ENCODE data around the gene SMIM22. TPM values are rescaled to one million over a fixed set of nuclear protein-coding genes. Genes with fewer than 3 reads are reported as not detected.

Gene SMIM22
- total RNA-seq, 1 donor from 2014 or later = not detected

DNA sequence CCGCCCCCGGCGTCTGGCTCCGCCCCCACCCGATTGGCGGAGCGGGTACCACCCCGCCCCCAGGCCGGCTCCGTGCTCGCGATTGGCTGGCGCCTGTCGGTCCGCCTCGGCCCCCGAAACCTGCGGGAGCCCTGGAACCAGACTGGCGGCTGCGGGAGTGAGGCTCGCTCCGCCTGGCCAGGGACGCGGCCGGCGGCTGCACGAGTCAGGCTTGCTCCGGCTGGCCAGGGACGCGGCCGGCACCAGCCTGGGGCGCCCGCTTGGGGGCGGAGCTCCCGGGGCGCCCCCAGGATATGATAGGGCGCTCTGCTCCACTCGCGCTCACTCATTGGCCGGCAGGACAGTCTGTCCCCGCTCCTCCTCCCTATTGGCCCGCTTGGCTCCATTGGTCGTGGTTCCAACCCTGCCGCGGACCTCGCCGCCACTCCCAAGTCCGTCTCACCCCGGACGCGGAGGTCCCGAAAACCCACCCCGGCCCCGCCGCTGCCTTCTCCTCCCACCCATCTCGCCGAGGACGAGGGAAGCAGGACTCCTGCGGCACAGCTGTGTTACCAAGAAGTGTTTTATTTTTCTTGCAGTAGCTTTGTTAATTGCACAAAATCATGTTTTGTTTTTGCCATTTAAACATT is 7.6 kb downstream of the SMIM22 start:
- Mint-ChIP-seq H3K4me3 (ENCODE audit: low read depth) (peak overlapping the region; percentile 81), H3K4me1 (ENCODE audit: low read depth) (peaks cover 5% of the 10 kb centered on the region), H3K36me3 (ENCODE audit: low read depth) (peaks cover 23% of the 10 kb centered on the region), H3K9me3 (no peaks in the 10 kb centered on the region), H3K27me3 (ENCODE audit: low read depth) (no peaks in the 10 kb centered on the region), H3K27ac (peak overlapping the region; percentile 38)
- peak; percentile 88 for DNase-seq (ENCODE audit: low spot score)
- intact Hi-C loops (cut with micrococcal nuclease) = loop anchor here (1.0 to 2.0 kb wide), 3 partner anchors 35 to 68 kb away; partner anchors contain the start of genes ANKS3, DNAAF8, GLYR1 and UBN1

DNA sequence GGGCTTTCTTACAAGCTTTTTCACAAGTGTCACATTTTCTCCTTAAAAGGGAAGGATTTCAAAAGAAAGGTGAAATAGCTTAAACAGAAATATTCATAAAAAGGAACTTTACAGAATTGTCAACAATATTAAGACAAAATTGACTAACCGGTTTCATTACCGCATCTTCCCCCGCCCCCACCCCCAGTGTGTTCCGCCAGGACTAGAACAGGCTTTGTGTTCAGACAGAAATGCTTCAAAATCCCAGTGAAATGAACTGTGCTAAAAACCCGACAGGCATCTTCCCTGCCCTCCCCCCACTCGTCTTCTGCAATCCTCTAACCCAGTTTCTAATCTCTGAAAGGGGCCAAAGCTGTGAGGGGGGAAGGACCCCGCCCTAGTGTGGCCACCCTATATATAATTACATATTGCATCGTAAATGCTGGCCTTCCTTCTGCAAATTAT is 8.3 kb downstream of the SMIM22 start:
- H3K4me3 Mint-ChIP-seq (ENCODE audit: low read depth) = peak overlapping the region; percentile 81
- intact Hi-C loops (cut with micrococcal nuclease) = loop anchor here (2.0 kb wide), 2 partner anchors 43 to 69 kb away; partner anchors contain the start of genes ANKS3, DNAAF8, GLYR1 and UBN1
- no peak for DNase-seq (ENCODE audit: low spot score)
- H3K27me3 Mint-ChIP-seq (ENCODE audit: low read depth) = no peaks in the 10 kb centered on the region
- H3K36me3 Mint-ChIP-seq (ENCODE audit: low read depth) = peaks cover 24% of the 10 kb centered on the region
- peaks cover 5% of the 10 kb centered on the region for H3K4me1 Mint-ChIP-seq (ENCODE audit: low read depth)
- no peaks in the 10 kb centered on the region for H3K9me3 Mint-ChIP-seq
- no peak overlapping the region for H3K27ac Mint-ChIP-seq

- Mint-ChIP-seq H3K4me1 (ENCODE audit: low read depth) (peaks cover 5% of the 10 kb centered on the region), H3K36me3 (ENCODE audit: low read depth) (peaks cover 28% of the 10 kb centered on the region), H3K9me3 (no peaks in the 10 kb centered on the region), H3K4me3 (ENCODE audit: low read depth) (peak overlapping the region; percentile 63), H3K27me3 (ENCODE audit: low read depth) (no peaks in the 10 kb centered on the region), H3K27ac (no peak overlapping the region)
- intact Hi-C loops (cut with micrococcal nuclease) = loop anchor here (2.0 kb wide), 2 partner anchors 43 to 69 kb away; partner anchors contain the start of genes ANKS3, DNAAF8, GLYR1 and UBN1
- no peak for DNase-seq (ENCODE audit: low spot score)
Observed at GRCh38 chr16:4803898-4804762, 9.0 kb downstream of the SMIM22 start.

GRCh38 chr16:4805231-4805630 is 10.1 kb downstream of the SMIM22 start:
- no peak overlapping the region for H3K4me3 Mint-ChIP-seq (ENCODE audit: low read depth)
- peaks cover 32% of the 10 kb centered on the region for H3K36me3 Mint-ChIP-seq (ENCODE audit: low read depth)
- H3K4me1 Mint-ChIP-seq (ENCODE audit: low read depth) = peaks cover 5% of the 10 kb centered on the region
- H3K27me3 Mint-ChIP-seq (ENCODE audit: low read depth) = no peaks in the 10 kb centered on the region
- intact Hi-C loops (cut with micrococcal nuclease) = no loop called here
- no peak overlapping the region for H3K27ac Mint-ChIP-seq
- DNase-seq (ENCODE audit: low spot score) = no peak
- H3K9me3 Mint-ChIP-seq = no peaks in the 10 kb centered on the region

- intact Hi-C loops (cut with micrococcal nuclease) = no loop called here
- Mint-ChIP-seq H3K4me1 (ENCODE audit: low read depth) (peaks cover 5% of the 10 kb centered on the region), H3K4me3 (ENCODE audit: low read depth) (no peak overlapping the region), H3K9me3 (no peaks in the 10 kb centered on the region), H3K27ac (no peak overlapping the region), H3K36me3 (ENCODE audit: low read depth) (peaks cover 36% of the 10 kb centered on the region), H3K27me3 (ENCODE audit: low read depth) (no peaks in the 10 kb centered on the region)
- DNase-seq (ENCODE audit: low spot score) = no peak
Observed at GRCh38 chr16:4806280-4806679, 11.1 kb downstream of the SMIM22 start.

DNA sequence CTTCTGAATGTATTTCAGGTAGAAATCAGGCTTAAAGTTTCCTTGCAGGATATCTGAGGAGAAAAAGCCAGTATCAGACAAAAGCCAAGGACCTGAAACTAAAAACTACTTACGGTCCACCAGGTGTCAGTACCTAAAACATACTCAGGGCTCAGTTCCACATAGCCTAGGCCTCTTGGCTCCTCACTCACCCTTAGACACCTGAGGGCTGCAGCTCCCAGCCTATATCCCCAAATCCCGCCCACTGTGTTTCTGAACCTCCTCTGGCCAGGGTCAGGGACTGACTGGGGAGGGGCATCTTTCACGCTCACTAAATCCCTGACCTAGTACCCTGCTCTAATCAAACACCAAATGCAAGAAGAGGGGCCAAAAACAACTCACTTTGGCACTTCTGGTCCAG is 16.1 kb downstream of the SMIM22 start:
- no peak overlapping the region for H3K4me3 Mint-ChIP-seq (ENCODE audit: low read depth)
- no peak for DNase-seq (ENCODE audit: low spot score)
- no peaks in the 10 kb centered on the region for H3K9me3 Mint-ChIP-seq
- no peak overlapping the region for H3K27ac Mint-ChIP-seq
- no peaks in the 10 kb centered on the region for H3K27me3 Mint-ChIP-seq (ENCODE audit: low read depth)
- no peaks in the 10 kb centered on the region for H3K4me1 Mint-ChIP-seq (ENCODE audit: low read depth)
- intact Hi-C loops (cut with micrococcal nuclease) = no loop called here
- peaks cover 54% of the 10 kb centered on the region for H3K36me3 Mint-ChIP-seq (ENCODE audit: low read depth)

DNA sequence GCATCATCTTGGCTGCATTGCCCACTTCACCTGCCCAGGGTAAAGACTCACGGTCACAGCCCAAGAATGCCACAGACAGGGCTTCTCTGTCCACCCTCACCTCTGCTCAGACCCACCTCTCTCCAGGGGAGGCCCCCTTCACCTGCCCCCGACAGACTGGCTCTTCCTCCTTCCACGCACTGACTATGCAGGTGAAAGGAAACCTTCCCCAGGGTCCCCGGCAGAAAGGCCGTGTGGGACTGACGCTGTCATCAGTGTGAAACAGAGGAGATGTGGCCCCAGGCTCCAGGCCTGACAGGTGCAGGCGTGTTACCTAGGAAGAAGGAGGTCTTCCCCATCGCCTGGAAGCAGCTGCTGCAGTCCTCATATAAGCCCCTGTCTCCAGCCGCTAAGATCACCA is 16.6 kb downstream of the SMIM22 start:
- DNase-seq (ENCODE audit: low spot score) = no peak
- Mint-ChIP-seq H3K4me3 (ENCODE audit: low read depth) (no peak overlapping the region), H3K36me3 (ENCODE audit: low read depth) (peaks cover 57% of the 10 kb centered on the region), H3K27me3 (ENCODE audit: low read depth) (no peaks in the 10 kb centered on the region), H3K9me3 (no peaks in the 10 kb centered on the region), H3K27ac (no peak overlapping the region), H3K4me1 (ENCODE audit: low read depth) (no peaks in the 10 kb centered on the region)
- intact Hi-C loops (cut with micrococcal nuclease) = no loop called here

DNA sequence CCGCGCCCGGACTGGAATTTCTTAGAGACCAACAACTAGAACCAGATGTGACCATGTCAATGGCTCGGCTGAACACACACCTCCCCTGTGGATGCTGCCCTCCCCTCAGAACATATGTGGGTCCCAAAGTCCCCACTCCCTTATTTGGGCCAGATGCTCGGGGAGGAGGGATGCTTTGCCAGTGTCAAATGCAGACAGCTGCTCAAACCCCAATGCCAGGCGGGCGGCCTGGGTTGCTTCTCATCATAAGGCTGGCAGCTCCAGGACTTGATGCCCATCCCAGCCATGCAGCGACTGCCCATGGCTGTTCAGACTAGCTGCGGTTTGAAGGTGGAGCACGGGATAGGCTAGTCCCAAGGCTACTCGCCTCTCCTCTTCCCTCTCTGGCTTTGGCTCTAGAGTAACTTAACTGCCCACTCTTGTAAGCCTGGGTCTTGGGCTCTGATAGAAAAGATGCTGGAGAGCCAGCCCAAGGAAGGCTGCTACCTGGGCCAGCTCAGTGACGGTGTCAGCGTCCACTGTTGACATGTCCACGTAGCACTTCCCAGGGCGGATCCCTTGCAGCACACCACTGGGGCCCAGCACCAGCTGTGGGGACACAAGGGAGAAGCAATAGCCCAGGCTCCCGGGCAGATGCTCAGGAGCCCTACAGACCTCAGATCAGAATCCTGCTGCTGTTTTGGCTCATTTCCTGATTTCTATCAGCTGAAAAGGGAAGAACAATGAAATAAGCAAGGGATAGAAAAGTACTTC is 18.3 kb downstream of the SMIM22 start:
- Mint-ChIP-seq H3K9me3 (no peaks in the 10 kb centered on the region), H3K27me3 (ENCODE audit: low read depth) (no peaks in the 10 kb centered on the region), H3K36me3 (ENCODE audit: low read depth) (peaks cover 60% of the 10 kb centered on the region), H3K4me3 (ENCODE audit: low read depth) (no peak overlapping the region), H3K27ac (no peak overlapping the region), H3K4me1 (ENCODE audit: low read depth) (no peaks in the 10 kb centered on the region)
- no peak for DNase-seq (ENCODE audit: low spot score)
- intact Hi-C loops (cut with micrococcal nuclease) = no loop called here

DNA sequence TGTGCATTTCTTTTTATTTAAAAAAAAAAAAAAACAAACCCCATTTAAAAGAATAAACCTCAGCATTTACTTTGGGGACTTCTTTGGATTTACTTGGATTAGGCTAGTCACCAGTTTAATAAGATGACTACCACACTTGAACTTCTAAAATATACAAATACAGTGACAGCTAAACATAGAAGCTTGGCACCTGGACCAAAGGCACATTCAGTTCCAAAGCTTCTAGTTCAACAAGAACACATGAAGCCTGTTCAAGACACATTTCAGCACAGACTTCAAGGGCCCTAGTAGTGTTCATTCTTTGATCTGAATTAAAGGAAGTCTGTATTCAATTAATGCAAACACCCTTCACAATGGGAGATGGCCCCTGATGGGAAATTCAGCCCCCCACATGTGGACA is 18.9 kb downstream of the SMIM22 start:
- Mint-ChIP-seq H3K9me3 (no peaks in the 10 kb centered on the region), H3K4me1 (ENCODE audit: low read depth) (no peaks in the 10 kb centered on the region), H3K27me3 (ENCODE audit: low read depth) (no peaks in the 10 kb centered on the region), H3K36me3 (ENCODE audit: low read depth) (peaks cover 61% of the 10 kb centered on the region), H3K27ac (no peak overlapping the region), H3K4me3 (ENCODE audit: low read depth) (no peak overlapping the region)
- DNase-seq (ENCODE audit: low spot score) = no peak
- intact Hi-C loops (cut with micrococcal nuclease) = no loop called here

DNA sequence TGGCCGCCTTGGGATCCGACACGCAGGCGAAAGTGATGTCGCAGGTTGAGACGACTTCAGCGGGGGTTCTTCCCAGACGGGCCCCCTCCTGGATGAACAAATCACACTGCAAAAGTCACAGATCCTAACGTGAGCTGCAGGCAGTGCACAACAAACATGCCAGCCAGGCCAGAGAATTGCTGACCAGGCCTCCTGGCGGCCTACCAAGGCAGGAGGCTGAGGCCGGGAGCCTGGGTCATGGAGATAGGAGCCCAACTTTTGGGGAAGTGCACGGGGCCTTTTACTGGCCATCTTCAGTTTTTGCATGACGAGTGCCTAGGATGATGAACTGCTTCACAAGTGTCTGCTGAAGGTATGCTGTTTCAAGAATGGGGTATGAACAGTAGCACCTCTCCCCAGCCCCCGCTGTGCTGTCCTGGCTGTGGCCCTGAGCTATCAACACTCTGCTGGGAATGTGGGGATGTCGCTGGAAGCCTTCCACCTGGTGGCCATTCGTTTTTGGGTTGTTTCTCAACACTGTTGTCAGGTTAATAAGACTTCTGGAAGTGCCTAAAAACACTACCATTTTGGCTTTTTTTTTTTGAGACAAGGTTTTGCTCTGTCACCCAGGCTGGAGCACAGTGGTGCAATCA is 19.5 kb downstream of the SMIM22 start:
- no peak for DNase-seq (ENCODE audit: low spot score)
- H3K27me3 Mint-ChIP-seq (ENCODE audit: low read depth) = no peaks in the 10 kb centered on the region
- no peaks in the 10 kb centered on the region for H3K4me1 Mint-ChIP-seq (ENCODE audit: low read depth)
- H3K4me3 Mint-ChIP-seq (ENCODE audit: low read depth) = no peak overlapping the region
- H3K36me3 Mint-ChIP-seq (ENCODE audit: low read depth) = peaks cover 64% of the 10 kb centered on the region
- H3K9me3 Mint-ChIP-seq = no peaks in the 10 kb centered on the region
- intact Hi-C loops (cut with micrococcal nuclease) = no loop called here
- H3K27ac Mint-ChIP-seq = no peak overlapping the region

GRCh38 chr16:4820652-4821051 is 25.5 kb downstream of the SMIM22 start:
- intact Hi-C loops (cut with micrococcal nuclease) = no loop called here
- H3K4me1 Mint-ChIP-seq (ENCODE audit: low read depth) = no peaks in the 10 kb centered on the region
- no peaks in the 10 kb centered on the region for H3K27me3 Mint-ChIP-seq (ENCODE audit: low read depth)
- no peak overlapping the region for H3K4me3 Mint-ChIP-seq (ENCODE audit: low read depth)
- peaks cover 72% of the 10 kb centered on the region for H3K36me3 Mint-ChIP-seq (ENCODE audit: low read depth)
- DNase-seq (ENCODE audit: low spot score) = no peak
- H3K9me3 Mint-ChIP-seq = no peaks in the 10 kb centered on the region
- no peak overlapping the region for H3K27ac Mint-ChIP-seq

DNA sequence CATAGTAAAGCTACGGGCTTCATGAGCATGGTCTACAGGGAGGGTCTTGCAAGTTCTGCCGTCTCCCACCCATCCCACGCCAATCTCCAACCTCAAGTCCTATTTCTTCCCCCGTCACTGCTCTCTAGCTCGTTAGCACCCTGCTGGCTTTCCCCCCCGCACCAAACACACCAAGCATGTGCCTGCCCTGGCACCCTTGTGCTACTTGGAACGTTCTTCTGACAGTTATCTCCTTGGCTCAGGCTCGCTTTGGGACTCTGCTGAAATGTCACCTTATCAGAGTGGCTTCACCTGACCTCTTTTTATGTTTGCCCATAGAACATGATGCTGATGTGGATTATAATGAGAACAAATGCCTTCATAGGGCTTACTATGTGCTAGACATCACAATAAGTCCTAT is 30.0 kb downstream of the SMIM22 start:
- H3K36me3 Mint-ChIP-seq (ENCODE audit: low read depth) = peaks cover 67% of the 10 kb centered on the region
- no peak for DNase-seq (ENCODE audit: low spot score)

More for the DNA sequence above, 30.0 kb downstream of the SMIM22 start:
- Mint-ChIP-seq H3K27me3 (ENCODE audit: low read depth) (no peaks in the 10 kb centered on the region), H3K9me3 (no peaks in the 10 kb centered on the region), H3K4me1 (ENCODE audit: low read depth) (no peaks in the 10 kb centered on the region), H3K27ac (no peak overlapping the region), H3K4me3 (ENCODE audit: low read depth) (no peak overlapping the region)
- intact Hi-C loops (cut with micrococcal nuclease) = no loop called here

Measured in activated T-helper 2 cell treated with anti-CD3 and anti-CD28 coated beads, Interferon-gamma antibody, Interleukin-2, Interleukin-4, amounts not matched to agents 10 μg/mL and 5 μg/mL and 100 μg/mL, durations not matched to agents 14 hours and 24 hours and 36 hours (primary cell).